Measurements from ENCODE around the gene SSH2.
A peak's percentile ranks its signal among the peaks of the same experiment; 100 is the strongest.
"Not testable (repeated sequence)": the region's sequence is repeated elsewhere in the genome, so short reads cannot be mapped to it uniquely, and the experiment has no call there.

The SSH2 gene

GRCh38 chr17:29728490-29728889 lies 201.5 kb downstream of the SSH2 start:
- DNase-seq: no peak

DNA sequence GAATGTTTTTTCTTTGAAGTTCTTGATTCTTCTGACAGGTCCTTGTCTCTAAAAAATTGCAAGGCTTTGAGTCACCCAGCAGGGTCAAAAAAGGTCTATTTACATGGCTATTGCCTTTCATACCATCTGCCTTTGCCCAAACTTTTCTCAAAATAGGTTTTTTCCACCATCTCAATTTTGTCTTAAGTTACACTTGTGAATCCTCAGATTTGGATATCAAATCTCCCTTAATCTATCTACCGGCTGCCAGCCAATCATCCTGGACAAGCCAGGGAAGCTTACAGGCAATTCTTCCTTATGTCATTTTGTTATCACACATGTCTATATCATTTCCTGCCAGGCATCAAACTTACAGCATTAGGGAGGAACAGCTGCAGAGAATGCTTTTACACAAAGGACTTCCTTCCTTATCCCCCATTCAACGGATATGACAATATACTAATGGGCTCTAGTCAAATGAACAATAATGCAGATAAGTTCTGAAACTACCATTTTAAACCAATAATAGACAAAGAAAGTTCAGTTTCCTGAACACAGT lies 203.2 kb downstream of the SSH2 start:
- DNase-seq: peak; percentile 52 to 74

- DNase-seq: not testable (repeated sequence)
These were observed 204.6 kb downstream of the SSH2 start for GRCh38 chr17:29725408-29725807.

DNA sequence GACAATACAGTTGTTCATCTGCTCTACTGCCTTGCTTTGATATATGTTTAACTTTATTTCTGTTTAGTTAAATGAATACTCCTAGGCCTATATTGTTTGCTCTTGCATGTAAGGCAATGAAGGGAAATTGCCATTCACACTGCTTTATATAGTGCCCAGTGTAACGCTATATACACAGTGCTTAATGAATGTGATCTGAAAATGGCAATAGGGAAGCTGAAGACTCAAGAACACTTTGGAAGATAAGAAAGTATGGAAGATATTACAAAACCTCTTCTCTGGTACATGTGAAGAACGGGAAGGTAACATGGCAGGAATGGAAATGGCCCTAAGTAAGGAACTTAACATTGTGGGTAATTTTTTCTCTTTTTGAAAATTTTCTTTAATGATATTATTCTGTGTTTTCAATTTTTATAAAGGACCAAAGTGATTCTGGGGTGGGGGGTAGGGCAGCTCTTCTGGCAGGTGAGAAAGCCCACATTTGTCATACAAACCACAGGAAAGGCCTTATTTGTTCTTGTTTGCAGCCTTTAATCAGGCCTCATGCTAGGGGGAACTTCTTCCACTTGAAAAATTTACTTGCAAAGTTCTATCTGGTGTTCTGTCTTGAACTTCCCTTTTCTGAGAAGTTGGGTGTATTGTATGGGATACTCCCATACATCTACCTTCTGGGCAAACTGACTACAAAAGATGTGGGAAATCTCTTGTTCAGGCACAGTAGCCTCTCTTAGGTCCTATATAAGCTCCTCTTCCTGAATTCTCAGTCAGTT lies 206.6 kb downstream of the SSH2 start:
- peak; percentile 56 to 73 for DNase-seq

DNA sequence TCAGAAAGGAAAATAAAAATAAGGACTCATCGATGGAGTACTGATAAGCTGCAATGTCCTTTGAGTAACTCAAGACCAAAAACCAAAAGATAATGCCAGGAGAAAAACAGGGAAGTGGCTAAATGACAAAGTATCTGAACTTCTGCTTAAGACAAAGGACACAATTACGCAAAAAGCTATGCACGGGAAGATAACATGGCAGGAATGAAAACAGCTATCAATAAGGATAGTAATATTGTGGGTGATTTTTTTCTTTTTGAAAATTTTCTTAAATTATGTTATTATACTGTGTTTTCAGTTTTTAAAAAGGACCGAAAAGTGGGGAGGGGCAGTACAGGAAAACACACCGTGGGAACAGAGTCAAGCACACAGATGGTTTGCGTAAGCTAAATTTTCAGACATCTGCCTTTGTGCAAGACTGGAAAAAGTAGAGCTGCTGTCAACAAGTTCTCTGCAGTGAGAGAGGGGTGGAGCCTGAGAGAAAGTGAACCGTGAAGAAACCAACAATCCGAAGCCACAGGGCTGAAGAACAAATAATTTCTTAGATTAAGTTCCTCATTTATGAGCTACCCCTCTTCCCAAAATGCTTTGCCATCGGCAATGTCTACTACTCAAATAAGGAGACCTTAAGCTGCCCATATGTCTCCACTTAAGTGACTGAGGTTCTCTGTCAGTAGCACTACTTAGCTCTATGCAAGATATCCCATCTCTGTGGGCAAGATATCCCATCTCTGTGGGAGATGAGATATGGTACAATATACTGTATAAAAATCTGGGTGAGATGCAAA lies 207.4 kb downstream of the SSH2 start:
- peak; percentile 84 to 95 for DNase-seq

GRCh38 chr17:29720551-29720950 lies 209.5 kb downstream of the SSH2 start:
- DNase-seq: no peak

DNA sequence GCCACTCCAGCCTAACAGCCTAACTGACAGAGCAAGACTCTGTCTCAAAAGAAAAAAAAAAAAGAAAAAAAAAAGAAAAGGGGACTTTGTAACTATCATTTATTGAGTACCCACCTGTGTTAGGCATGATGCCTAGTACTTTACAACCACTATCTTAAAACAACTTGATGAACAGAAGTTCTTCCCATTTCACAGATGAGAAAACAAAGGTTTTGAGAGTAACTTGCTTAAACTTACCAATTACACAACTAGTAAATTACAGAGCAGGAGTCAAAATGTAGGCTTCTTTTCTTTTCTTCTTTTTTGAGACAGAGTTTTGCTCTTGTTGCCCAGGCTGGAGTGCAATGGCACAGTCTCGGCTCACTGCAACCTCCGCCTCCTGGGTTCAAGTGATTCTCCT lies 210.6 kb downstream of the SSH2 start:
- no peak for DNase-seq

DNA sequence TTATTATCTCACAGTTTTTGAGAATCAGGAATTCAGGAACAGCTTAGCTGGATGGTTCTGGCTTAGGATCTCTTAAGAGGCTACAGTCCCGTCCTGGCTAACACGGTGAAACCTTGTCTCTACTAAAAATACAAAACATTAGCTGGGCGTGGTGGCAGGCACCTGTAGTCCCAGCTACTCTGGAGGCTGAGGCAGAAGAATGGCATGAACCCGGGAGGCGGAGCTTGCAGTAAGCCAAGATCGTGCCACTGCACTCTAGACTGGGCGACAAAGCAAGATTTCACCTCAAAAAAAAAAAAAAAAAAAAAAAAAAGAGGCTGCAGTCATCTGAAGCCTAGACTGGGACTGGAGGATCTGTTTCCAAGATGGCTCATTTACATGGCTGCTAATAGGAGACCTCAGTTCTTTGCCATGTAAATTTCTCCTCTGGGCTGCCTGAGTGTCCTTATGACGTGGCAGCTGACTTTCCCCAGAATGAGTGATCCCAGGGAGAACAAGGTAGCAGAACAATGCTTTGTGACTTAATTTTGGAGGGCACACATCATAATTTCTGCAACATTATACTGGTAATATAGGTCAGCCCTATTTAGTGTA lies 211.5 kb downstream of the SSH2 start:
- DNase-seq: no peak

- no peak for DNase-seq
These were observed 212.2 kb downstream of the SSH2 start for GRCh38 chr17:29717817-29718216.

DNA sequence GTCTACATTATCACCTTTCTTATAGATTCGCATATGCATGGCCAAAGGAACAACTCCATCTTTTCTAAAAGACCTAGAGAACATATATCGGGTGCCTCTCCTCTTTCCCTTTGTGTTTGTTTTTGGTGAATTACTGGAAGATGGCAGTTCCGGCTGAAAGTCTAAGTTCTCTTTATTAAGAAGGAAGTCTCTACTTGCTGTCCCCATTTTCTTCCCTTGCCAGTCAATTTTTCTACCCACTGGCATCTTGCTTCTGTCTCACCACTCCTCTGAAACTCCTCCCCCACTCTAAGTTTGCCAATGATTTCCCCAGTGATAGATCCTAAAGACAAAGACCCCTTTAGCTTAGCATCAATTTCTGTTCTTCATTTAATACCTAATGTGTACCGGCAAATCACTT lies 213.5 kb downstream of the SSH2 start:
- peak; percentile 46 to 53 for DNase-seq

GRCh38 chr17:29715680-29716079 lies 214.3 kb downstream of the SSH2 start:
- DNase-seq: no peak

GRCh38 chr17:29714146-29714545 lies 215.9 kb downstream of the SSH2 start:
- DNase-seq: no peak

GRCh38 chr17:29713626-29714025 lies 216.4 kb downstream of the SSH2 start:
- no peak for DNase-seq

GRCh38 chr17:29711588-29712385 lies 218.2 kb downstream of the SSH2 start:
- no peak for DNase-seq

DNA sequence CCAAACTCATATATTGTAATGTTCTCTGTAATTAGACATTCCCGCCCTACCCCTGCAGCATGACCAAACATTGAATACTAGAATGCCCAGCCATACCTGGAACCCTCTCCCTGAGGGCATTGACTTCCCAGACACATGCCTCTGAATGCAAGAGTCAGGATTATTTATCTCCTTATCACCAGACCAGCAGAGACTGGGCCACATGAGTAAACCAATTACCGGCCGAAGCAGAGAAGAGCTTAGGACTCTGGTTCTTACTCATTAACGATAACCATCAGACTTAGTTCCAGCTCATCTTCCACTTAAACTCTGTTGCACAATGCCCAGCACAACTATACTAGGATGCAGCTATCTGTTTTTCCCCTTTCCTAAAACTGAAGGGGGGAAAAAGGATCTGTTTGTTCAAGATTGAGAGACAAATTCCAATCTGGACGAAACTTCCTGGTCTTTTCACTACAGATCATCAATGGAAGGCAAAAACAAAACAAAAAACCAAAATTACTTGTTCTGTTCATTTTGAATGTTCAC lies 219.1 kb downstream of the SSH2 start:
- no peak for DNase-seq

GRCh38 chr17:29710520-29710884 lies 219.5 kb downstream of the SSH2 start:
- DNase-seq: no peak

- peak; percentile 34 to 57 for DNase-seq
These were observed 220.0 kb downstream of the SSH2 start for GRCh38 chr17:29709866-29710519.

- DNase-seq: no peak
These were observed 222.8 kb downstream of the SSH2 start for GRCh38 chr17:29707212-29707571.

GRCh38 chr17:29706045-29706431 lies 224.0 kb downstream of the SSH2 start:
- DNase-seq: no peak

GRCh38 chr17:29705386-29705785 lies 224.6 kb downstream of the SSH2 start:
- no peak for DNase-seq

- no peak for DNase-seq
These were observed 230.7 kb downstream of the SSH2 start for GRCh38 chr17:29699283-29699682.

GRCh38 chr17:29698837-29699236 lies 231.2 kb downstream of the SSH2 start:
- DNase-seq: no peak
